Measurements from ENCODE around the gene UPK3B.
"Not testable (repeated sequence)": the region's sequence is repeated elsewhere in the genome, so short reads cannot be mapped to it uniquely, and the experiment has no call there.

DNA sequence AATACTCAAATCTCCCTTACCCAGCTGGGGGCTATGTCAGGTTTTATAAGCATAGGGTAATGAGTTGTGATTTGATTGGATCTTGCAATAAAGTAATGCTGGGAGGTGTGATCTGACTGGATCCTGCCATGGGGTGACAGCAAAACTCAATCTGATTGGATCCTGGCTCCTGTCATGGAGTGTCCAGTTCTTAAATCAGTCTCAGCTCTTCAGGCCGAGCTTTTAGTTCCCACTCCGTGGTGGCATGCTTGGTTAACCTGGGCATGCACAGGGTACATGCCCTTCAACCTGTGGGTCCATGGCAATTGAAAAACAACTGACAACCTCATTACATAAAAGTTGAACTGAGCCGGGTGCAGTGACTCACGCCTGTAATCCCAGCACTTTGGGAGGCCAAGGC, 15.8 kb downstream of the UPK3B start:
- TF ChIP-seq, protein P1, sequence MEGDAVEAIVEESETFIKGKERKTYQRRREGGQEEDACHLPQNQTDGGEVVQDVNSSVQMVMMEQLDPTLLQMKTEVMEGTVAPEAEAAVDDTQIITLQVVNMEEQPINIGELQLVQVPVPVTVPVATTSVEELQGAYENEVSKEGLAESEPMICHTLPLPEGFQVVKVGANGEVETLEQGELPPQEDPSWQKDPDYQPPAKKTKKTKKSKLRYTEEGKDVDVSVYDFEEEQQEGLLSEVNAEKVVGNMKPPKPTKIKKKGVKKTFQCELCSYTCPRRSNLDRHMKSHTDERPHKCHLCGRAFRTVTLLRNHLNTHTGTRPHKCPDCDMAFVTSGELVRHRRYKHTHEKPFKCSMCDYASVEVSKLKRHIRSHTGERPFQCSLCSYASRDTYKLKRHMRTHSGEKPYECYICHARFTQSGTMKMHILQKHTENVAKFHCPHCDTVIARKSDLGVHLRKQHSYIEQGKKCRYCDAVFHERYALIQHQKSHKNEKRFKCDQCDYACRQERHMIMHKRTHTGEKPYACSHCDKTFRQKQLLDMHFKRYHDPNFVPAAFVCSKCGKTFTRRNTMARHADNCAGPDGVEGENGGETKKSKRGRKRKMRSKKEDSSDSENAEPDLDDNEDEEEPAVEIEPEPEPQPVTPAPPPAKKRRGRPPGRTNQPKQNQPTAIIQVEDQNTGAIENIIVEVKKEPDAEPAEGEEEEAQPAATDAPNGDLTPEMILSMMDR (IDR thresholded peaks at IDR 0.05) = not testable (repeated sequence)
- TF ChIP-seq FOXK1 (CRISPR knock-in tag; IDR thresholded peaks at IDR 0.05); SMAD3 (CRISPR knock-in tag; IDR thresholded peaks at IDR 0.05; ENCODE audit: borderline replicate concordance); MXD4 (CRISPR knock-in tag; IDR thresholded peaks at IDR 0.05; ENCODE audit: borderline replicate concordance); CREB1 (CRISPR knock-in tag; IDR thresholded peaks at IDR 0.05): not testable (repeated sequence)

All from WTC11 (cell line).